ENCODE data around the gene INTS12.

INTS12 gene

GRCh38 chr4:105725623-105726022 lies 17.1 kb upstream of the INTS12 start:
- in situ Hi-C loops (cut with HindIII; ENCODE audit: low sequenced_read_pairs) = no loop called here
- TF ChIP-seq, protein P1, sequence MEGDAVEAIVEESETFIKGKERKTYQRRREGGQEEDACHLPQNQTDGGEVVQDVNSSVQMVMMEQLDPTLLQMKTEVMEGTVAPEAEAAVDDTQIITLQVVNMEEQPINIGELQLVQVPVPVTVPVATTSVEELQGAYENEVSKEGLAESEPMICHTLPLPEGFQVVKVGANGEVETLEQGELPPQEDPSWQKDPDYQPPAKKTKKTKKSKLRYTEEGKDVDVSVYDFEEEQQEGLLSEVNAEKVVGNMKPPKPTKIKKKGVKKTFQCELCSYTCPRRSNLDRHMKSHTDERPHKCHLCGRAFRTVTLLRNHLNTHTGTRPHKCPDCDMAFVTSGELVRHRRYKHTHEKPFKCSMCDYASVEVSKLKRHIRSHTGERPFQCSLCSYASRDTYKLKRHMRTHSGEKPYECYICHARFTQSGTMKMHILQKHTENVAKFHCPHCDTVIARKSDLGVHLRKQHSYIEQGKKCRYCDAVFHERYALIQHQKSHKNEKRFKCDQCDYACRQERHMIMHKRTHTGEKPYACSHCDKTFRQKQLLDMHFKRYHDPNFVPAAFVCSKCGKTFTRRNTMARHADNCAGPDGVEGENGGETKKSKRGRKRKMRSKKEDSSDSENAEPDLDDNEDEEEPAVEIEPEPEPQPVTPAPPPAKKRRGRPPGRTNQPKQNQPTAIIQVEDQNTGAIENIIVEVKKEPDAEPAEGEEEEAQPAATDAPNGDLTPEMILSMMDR (IDR thresholded peaks at IDR 0.05; ENCODE audit: low read depth, low read length) = no peak
- no peak for DNase-seq (ENCODE audit: low read depth, low spot score)
- H3K4me3 ChIP-seq (ENCODE audit: low read depth, low read length) = no peak overlapping the region

DNA sequence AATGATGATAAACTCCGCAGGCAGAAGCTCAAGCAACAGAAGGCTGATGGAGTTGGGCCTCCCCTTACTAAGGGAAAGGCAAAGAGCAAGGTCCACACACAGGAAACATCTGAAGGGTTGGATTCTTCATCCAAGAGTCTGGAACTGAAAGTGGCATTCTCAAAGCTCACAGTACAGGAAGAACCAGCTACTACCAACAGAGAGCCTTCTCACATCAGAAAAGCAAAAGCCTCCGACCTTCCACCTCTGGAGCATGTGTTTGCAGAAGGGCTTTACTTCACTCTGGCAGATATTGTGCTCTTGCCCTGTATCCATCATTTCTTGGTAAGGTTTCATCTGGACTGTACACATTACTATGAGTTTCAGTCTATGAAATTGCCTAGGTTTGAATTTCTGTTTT lies 10.7 kb upstream of the INTS12 start:
- TF ChIP-seq, protein P1 (IDR thresholded peaks at IDR 0.05; ENCODE audit: low read depth, low read length) = no peak
- no peak overlapping the region for H3K4me3 ChIP-seq (ENCODE audit: low read depth, low read length)
- in situ Hi-C loops (cut with HindIII; ENCODE audit: low sequenced_read_pairs) = no loop called here
- no peak for DNase-seq (ENCODE audit: low read depth, low spot score)

GRCh38 chr4:105715692-105716278 lies 7.3 kb upstream of the INTS12 start:
- in situ Hi-C loops (cut with HindIII; ENCODE audit: low sequenced_read_pairs) = no loop called here
- peak; percentile 56 for DNase-seq (ENCODE audit: low read depth, low spot score)
- TF ChIP-seq, protein P1 (IDR thresholded peaks at IDR 0.05; ENCODE audit: low read depth, low read length) = peak; percentile 30
- no peak overlapping the region for H3K4me3 ChIP-seq (ENCODE audit: low read depth, low read length)

- no peak for DNase-seq (ENCODE audit: low read depth, low spot score)
- TF ChIP-seq, protein P1 (IDR thresholded peaks at IDR 0.05; ENCODE audit: low read depth, low read length) = no peak
- H3K4me3 ChIP-seq (ENCODE audit: low read depth, low read length) = no peak overlapping the region
- in situ Hi-C loops (cut with HindIII; ENCODE audit: low sequenced_read_pairs) = no loop called here
These were observed 6.4 kb upstream of the INTS12 start for GRCh38 chr4:105714932-105715331.

DNA sequence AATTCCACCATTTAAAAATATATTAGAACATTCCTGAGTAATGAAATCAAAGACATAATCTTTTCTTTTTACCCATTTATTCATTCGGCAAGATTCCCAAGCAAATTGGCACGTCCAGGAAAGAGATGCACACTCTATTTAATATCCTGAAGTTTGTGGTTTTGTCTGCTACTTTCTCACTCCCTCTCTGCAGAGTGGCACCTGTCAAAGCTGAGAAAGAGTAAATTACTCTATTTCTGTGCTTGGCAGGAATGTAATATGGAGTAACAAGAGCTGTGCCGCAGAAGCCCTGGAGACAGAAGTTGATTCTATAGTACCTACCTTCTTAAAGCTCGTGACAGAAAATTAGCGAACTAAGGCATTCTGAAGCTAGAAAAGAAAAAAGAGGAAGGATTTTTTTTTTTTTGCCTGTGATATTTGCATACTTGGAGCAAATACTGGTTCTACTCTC lies 5.6 kb upstream of the INTS12 start:
- DNase-seq (ENCODE audit: low read depth, low spot score) = no peak
- TF ChIP-seq, protein P1 (IDR thresholded peaks at IDR 0.05; ENCODE audit: low read depth, low read length) = no peak
- in situ Hi-C loops (cut with HindIII; ENCODE audit: low sequenced_read_pairs) = no loop called here
- H3K4me3 ChIP-seq (ENCODE audit: low read depth, low read length) = no peak overlapping the region

DNA sequence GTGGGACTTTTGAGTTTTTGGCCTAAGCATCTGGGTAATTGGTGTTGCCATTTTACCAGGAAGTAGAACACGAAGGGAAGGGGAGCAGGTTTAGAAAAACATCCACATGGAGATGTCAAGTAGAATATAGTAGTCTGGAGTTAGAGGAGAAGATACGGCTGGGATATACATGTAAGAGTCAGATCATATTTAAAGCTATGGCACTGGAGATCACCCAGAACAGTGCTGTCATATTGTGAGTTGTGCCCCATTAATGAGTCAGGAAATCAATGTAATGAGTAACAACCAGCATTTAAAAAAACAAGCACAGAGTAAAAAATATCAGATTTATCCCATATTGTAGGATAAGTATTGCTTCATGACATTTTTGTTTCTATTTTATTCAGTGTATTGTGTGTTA lies 4.3 kb upstream of the INTS12 start:
- DNase-seq (ENCODE audit: low read depth, low spot score) = no peak
- in situ Hi-C loops (cut with HindIII; ENCODE audit: low sequenced_read_pairs) = no loop called here
- H3K4me3 ChIP-seq (ENCODE audit: low read depth, low read length) = no peak overlapping the region
- TF ChIP-seq, protein P1 (IDR thresholded peaks at IDR 0.05; ENCODE audit: low read depth, low read length) = no peak

Data from astrocyte of the spinal cord (primary cell).